Effector CD8-positive, alpha-beta T cell (primary cell): ENCODE measurements around the gene SLC16A1.

ENCODE experiments used
- DNase-seq: peaks from one replicate; lab custom pipeline; 2025; lab: John Stamatoyannopoulos, UW

SLC16A1 gene

GRCh38 chr1:112882271-112882744 lies 73.7 kb downstream of the SLC16A1 start:
- no peak for DNase-seq

DNA sequence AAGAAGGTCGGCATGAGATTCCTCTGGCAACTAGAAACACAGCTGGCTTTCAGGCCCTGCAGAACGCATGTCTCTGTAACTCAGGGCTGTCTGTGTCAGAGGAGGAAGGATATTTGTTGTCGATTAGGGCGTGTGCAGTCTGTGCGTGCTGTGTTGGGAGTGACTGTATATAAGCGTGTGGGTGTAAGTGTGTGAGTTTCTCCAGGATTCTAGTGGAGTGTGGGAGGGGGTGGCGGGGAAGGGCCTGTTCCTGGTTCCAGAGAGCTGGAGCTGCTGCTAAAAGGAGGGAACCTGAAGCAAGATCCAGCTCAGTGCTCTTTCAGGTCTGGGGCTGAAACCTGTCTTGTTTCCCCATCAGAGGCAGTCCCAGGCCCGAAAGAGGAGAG lies 74.3 kb downstream of the SLC16A1 start:
- DNase-seq: no peak

DNA sequence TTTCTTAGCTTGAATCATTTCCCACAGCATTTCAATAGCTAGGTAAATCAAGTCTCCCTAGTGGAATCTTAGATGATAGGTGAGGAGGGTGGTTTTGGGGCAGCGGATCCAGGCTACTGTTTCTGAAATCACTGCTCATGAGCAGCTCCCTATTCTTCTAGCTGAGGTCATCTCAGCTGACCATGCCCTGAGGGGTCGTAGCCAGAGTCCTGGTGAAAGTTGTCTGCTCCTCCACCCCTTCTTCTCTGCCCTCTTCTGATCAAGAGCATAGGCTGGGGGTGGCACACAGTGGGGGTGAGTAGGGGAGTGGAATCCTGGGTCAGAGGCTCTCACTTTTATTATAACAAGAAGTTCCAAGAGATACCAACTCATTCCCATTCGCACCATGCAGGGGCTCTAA lies 76.2 kb downstream of the SLC16A1 start:
- no peak for DNase-seq

DNA sequence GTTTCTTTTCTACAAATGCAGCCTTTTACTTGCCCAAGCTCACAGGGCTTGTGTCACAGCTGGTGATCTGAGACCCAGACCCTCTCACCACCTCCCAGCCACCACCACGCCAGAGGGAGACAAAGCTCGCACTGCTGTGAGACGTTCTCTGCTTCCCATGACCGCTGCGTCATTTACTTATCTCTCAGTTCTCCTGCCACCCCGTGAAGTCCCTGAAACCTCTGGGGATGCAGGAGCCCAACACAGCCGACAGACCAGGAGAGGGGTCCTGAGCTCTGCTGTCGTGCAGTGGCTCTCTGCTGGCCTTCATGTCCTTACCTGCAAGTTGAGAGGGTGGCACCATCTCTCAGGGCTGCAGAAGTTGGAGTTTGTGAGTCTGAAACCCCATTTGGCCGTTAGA lies 77.7 kb downstream of the SLC16A1 start:
- no peak for DNase-seq

- no peak for DNase-seq
Measured at GRCh38 chr1:112877750-112878149, 78.2 kb downstream of the SLC16A1 start.

DNA sequence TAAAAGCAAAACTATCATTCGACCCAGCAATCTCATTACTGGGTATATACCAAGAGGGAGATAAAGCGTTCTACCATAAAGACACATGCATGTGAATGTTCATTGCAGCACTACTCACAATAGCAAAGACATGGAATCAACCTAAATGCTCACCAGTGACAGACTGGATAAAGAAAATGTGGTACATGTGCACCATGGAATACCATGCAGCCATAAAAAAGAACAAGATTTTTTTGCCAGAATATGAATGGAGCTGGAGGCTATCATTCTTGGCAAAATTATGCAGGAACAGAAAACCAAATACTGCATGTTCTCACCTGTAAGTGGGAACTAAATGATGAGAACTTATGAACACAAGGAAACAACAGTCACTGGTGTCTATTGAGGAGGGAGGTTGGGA lies 79.7 kb downstream of the SLC16A1 start:
- no peak for DNase-seq

DNA sequence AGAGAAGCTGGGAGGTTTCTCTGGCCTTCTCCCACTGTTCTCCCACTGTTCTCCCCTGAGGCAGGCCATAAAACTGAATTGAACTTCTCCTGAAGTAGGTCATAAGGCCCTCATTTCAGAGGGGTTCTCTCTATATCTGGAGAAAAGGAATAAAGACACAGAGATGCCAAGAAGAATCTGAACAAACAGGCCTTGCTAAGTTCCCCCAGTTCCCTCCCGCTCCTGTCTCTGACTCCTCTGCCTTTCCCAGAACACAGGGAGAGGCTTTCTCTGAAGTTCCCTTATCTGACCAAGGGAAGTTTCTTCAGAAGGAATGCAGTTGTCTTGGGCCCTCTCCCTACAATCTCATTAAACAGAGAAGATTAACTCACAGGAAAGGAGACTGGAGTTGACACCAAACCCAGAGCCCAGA lies 83.4 kb downstream of the SLC16A1 start:
- no peak for DNase-seq

GRCh38 chr1:112870887-112871646 lies 84.9 kb downstream of the SLC16A1 start:
- DNase-seq: no peak

DNA sequence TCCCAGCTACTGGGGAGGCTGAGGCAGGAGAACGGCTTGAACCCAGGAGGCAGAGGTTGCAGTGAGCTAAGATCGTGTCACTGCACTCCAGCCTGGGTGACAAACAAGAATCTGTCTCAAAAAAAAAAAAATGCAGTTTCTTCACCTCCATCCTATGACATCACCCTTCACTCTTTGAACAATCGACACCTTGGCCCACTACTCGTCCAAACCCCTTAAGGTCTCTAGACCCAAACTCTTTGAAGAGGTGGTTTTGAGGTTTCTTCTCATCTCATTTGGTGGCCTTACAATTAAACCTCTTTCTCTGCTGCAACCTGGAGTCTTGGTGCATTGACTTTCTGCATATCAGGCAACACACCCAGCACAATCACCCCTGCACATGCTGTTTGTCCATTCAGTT lies 86.1 kb downstream of the SLC16A1 start:
- DNase-seq: no peak

GRCh38 chr1:112868191-112868590 lies 87.8 kb downstream of the SLC16A1 start:
- no peak for DNase-seq

DNA sequence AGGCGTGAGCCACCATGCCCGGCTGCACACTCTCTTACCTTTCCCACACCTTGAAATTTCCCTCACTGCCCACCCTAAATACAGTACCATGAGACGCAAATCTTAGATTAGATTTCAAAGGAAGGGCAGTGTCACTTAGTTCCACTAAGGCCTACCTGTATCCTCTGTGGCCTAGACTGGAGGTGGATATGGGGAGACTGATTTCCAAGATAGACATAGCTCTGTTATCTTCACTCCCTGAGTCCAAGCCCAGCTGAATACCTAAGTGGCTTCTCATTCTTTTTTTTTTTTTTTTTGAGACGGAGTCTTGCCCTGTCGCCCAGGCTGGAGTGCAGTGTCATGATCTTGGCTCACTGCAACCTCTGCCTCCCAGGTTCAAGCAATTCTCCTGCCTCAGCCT lies 89.0 kb downstream of the SLC16A1 start:
- DNase-seq: no peak

DNA sequence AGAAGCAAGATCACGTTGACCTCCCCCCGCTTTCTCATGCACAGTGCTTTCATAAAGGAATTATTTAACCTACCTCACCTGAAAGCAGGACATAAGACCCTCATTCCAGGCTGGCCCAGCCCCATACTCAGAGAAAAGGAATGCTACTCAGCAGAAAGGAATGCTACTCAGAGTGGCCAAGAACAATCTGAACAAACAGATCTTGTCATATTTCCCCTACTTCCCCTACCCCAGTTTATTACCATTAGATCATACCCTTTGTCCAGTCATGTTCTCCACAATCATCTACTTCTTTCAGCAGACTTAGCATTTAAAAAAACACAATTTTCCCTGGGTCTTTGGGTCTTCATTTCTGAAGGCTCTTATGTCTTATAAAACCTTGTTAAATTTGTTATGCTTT lies 89.8 kb downstream of the SLC16A1 start:
- no peak for DNase-seq

GRCh38 chr1:112862753-112863426 lies 93.1 kb downstream of the SLC16A1 start:
- no peak for DNase-seq
